H7 (cell line): ENCODE measurements around the gene CCDC73. TPM values are rescaled to one million over a fixed set of nuclear protein-coding genes. Genes with fewer than 3 reads are reported as not detected.

Experiments used
- DNase-seq: peaks from one replicate; pipeline ENCODE4 v3.0.0; 2012
- H3K27me3 ChIP-seq: 2 replicates; pipeline ENCODE4 v1.6.0; 2011; ENCODE audit warnings: mild to moderate bottlenecking, low read length; ENCODE audit not compliant: control insufficient read depth, insufficient read depth
- H3K36me3 ChIP-seq: replicated peaks from 2 replicates; pipeline ENCODE4 v1.5.1; 2011; ENCODE audit warnings: low read length; ENCODE audit not compliant: control insufficient read depth, insufficient read depth
- H3K4me3 ChIP-seq: 2 replicates; pipeline ENCODE4 v1.5.1; 2011; ENCODE audit warnings: low read depth, mild to moderate bottlenecking, control low read depth, low read length, moderate library complexity; ENCODE audit not compliant: insufficient read depth
- total RNA-seq: library from RNA; depleted of rRNA; stranded (reverse); fragments of >200 nt; shearing (Covaris generic); gene quantifications from 2 replicates; pipeline ENCODE4 v1.2.3, GENCODE V29; 2014

Gene CCDC73
- total RNA-seq, 1 experiment from 2014 or later, result not detected

- Histone ChIP-seq H3K36me3 (no peaks in the 10 kb centered on the region), H3K27me3 (no peaks in the 10 kb centered on the region), H3K4me3 (no peak overlapping the region)
- no peak for DNase-seq
Observed at GRCh38 chr11:32705309-32706033, 89.0 kb downstream of the CCDC73 start.

GRCh38 chr11:32704775-32705174, 89.7 kb downstream of the CCDC73 start:
- DNase-seq, result no peak
- Histone ChIP-seq H3K27me3 (no peaks in the 10 kb centered on the region), H3K4me3 (no peak overlapping the region), H3K36me3 (no peaks in the 10 kb centered on the region)

GRCh38 chr11:32704261-32704660, 90.2 kb downstream of the CCDC73 start:
- Histone ChIP-seq H3K36me3 (no peaks in the 10 kb centered on the region), H3K27me3 (no peaks in the 10 kb centered on the region), H3K4me3 (no peak overlapping the region)
- DNase-seq, result no peak

GRCh38 chr11:32701616-32702015, 92.8 kb downstream of the CCDC73 start:
- no peak overlapping the region for H3K4me3 ChIP-seq
- DNase-seq, result no peak
- H3K36me3 ChIP-seq, result no peaks in the 10 kb centered on the region

GRCh38 chr11:32698579-32698978, 95.9 kb downstream of the CCDC73 start:
- no peak for DNase-seq
- Histone ChIP-seq H3K27me3 (no peaks in the 10 kb centered on the region), H3K36me3 (no peaks in the 10 kb centered on the region), H3K4me3 (no peak overlapping the region)

More at GRCh38 chr11:32701616-32702015, 92.8 kb downstream of the CCDC73 start:
- H3K27me3 ChIP-seq, result no peaks in the 10 kb centered on the region

- H3K36me3 ChIP-seq, result no peaks in the 10 kb centered on the region
- no peaks in the 10 kb centered on the region for H3K27me3 ChIP-seq
- no peak for DNase-seq
- no peak overlapping the region for H3K4me3 ChIP-seq
Observed at GRCh38 chr11:32671051-32671450, 123.4 kb downstream of the CCDC73 start.

- Histone ChIP-seq H3K27me3 (no peaks in the 10 kb centered on the region), H3K4me3 (no peak overlapping the region), H3K36me3 (no peaks in the 10 kb centered on the region)
- no peak for DNase-seq
Observed at GRCh38 chr11:32659672-32660071, 134.8 kb downstream of the CCDC73 start.

GRCh38 chr11:32658639-32659406, 135.6 kb downstream of the CCDC73 start:
- H3K27me3 ChIP-seq, result no peaks in the 10 kb centered on the region
- DNase-seq, result no peak

GRCh38 chr11:32643526-32643925, 150.9 kb downstream of the CCDC73 start:
- Histone ChIP-seq H3K36me3 (no peaks in the 10 kb centered on the region), H3K4me3 (no peak overlapping the region), H3K27me3 (no peaks in the 10 kb centered on the region)
- no peak for DNase-seq

More at GRCh38 chr11:32658639-32659406, 135.6 kb downstream of the CCDC73 start:
- Histone ChIP-seq H3K4me3 (no peak overlapping the region), H3K36me3 (no peaks in the 10 kb centered on the region)

- Histone ChIP-seq H3K27me3 (no peaks in the 10 kb centered on the region), H3K36me3 (no peaks in the 10 kb centered on the region), H3K4me3 (no peak overlapping the region)
- no peak for DNase-seq
Observed at GRCh38 chr11:32641361-32641760, 153.1 kb downstream of the CCDC73 start.

GRCh38 chr11:32635819-32636218, 158.6 kb downstream of the CCDC73 start:
- DNase-seq, result no peak
- no peak overlapping the region for H3K4me3 ChIP-seq
- H3K36me3 ChIP-seq, result no peaks in the 10 kb centered on the region
- no peaks in the 10 kb centered on the region for H3K27me3 ChIP-seq

- Histone ChIP-seq H3K36me3 (no peaks in the 10 kb centered on the region), H3K27me3 (no peaks in the 10 kb centered on the region), H3K4me3 (no peak overlapping the region)
- DNase-seq, result no peak
Observed at GRCh38 chr11:32630844-32631243, 163.6 kb downstream of the CCDC73 start.

- no peaks in the 10 kb centered on the region for H3K36me3 ChIP-seq
- H3K27me3 ChIP-seq, result no peaks in the 10 kb centered on the region
- DNase-seq, result no peak
Observed at GRCh38 chr11:32616903-32617302, 177.6 kb downstream of the CCDC73 start.

GRCh38 chr11:32615422-32615821, 179.0 kb downstream of the CCDC73 start:
- Histone ChIP-seq H3K36me3 (no peaks in the 10 kb centered on the region), H3K4me3 (no peak overlapping the region), H3K27me3 (no peaks in the 10 kb centered on the region)
- no peak for DNase-seq

More at GRCh38 chr11:32616903-32617302, 177.6 kb downstream of the CCDC73 start:
- H3K4me3 ChIP-seq, result no peak overlapping the region

- Histone ChIP-seq H3K27me3 (no peaks in the 10 kb centered on the region), H3K36me3 (no peaks in the 10 kb centered on the region), H3K4me3 (no peak overlapping the region)
- DNase-seq, result no peak
Observed at GRCh38 chr11:32613500-32614151, 180.8 kb downstream of the CCDC73 start.
